Astrocyte of the spinal cord (primary cell): ENCODE measurements around the gene KIF5A.

Source experiments
- DNase-seq: peaks from one replicate; pipeline ENCODE4 v3.0.0; 2011; ENCODE audit warnings: low read depth, low spot score
- H3K4me3 ChIP-seq: 2 replicates; pipeline ENCODE4 v1.5.1; 2011; ENCODE audit warnings: low read depth, mild to moderate bottlenecking, low read length, moderate library complexity
- in situ Hi-C: cut with HindIII; loops from 2 replicates; pipeline ENCODE4 v1.10.0; 2017; ENCODE audit warnings: low sequenced_read_pairs
- TF ChIP-seq, protein P1 (sequence below): IDR thresholded peaks from 2 replicates; pipeline ENCODE4 v1.5.1; 2012; ENCODE audit warnings: low read depth, mild to moderate bottlenecking, low read length, inconsistent platforms

KIF5A gene

DNA sequence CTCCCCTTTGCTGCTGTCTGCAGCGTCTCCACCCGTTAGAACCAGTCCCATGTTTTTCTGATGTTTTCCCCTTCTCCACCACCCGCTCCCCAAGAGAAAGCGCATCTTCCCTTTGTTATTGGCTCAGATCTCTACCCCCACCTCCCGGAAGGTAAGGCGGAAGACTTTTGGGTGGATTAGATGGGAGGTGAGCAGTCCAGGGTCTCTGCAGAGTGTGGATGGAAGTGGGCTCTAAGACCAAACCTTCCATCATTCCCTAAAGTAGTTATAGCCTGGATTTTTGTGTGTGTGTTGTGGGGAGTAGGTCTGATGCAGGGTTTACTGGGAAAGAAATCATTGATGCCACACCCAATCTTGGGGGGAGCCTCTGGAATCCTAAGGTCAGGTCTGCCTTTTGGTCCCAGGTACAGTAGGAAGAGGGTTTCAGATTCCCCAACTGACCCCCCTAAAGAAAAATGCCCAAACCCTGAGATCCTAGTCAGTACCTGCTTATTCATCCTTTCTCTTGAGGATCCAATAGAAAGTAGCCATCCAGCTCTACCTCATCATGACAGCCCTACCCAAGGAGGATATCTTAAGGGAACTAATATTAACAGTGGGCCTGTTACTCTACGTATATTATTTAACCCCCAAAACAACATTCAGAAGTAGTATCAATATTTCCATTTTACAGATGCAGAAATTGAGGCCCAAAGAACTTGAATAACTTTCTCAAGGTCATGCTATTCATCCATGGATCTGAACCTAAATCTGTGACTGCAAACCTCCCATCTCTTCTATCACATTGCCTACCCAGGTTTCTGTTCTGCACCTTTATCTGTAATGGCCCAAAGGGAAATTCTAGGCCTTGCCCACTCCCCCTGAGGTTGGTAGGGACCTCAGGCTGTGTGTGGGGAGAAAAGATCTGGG lies 1.1 kb downstream of the KIF5A start:
- TF ChIP-seq, protein P1, sequence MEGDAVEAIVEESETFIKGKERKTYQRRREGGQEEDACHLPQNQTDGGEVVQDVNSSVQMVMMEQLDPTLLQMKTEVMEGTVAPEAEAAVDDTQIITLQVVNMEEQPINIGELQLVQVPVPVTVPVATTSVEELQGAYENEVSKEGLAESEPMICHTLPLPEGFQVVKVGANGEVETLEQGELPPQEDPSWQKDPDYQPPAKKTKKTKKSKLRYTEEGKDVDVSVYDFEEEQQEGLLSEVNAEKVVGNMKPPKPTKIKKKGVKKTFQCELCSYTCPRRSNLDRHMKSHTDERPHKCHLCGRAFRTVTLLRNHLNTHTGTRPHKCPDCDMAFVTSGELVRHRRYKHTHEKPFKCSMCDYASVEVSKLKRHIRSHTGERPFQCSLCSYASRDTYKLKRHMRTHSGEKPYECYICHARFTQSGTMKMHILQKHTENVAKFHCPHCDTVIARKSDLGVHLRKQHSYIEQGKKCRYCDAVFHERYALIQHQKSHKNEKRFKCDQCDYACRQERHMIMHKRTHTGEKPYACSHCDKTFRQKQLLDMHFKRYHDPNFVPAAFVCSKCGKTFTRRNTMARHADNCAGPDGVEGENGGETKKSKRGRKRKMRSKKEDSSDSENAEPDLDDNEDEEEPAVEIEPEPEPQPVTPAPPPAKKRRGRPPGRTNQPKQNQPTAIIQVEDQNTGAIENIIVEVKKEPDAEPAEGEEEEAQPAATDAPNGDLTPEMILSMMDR, result no peak
- in situ Hi-C loops, result no loop called here
- no peak for DNase-seq
- peak overlapping the region; percentile 65 for H3K4me3 ChIP-seq

DNA sequence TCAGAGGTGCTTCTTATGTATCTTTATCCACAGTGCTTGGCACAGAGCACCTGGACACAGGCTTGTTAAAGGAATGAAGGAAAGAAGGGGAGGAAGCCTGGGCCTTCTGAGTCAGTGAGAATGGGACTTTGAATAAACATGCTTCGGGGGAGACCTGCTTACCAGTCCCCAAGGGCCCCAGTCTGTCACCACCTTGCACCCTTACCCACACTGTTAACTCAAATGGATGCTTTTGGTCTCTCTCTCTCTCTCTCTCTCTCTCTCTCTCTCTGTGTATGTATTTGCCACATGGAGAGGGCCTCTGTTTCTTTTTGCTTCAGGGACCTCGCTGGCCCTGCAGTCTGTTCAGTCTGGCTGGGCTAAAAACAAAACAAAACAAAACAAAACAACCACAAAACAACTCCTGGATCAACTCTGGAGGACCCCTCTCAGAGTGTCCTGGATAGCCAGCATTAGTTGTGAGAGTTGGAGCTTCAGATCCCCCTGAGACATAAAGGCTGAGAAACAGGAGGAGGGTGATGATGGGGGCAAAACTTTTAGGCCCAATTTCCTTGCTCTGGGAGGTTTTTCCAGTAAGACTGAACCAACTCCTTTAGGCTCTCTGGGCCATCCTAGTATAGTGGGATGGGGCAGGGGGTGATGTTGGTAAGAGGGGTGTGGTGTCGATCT lies 1.9 kb downstream of the KIF5A start:
- in situ Hi-C loops, result no loop called here
- no peak for DNase-seq
- TF ChIP-seq, protein P1, result no peak
- H3K4me3 ChIP-seq, result no peak overlapping the region

DNA sequence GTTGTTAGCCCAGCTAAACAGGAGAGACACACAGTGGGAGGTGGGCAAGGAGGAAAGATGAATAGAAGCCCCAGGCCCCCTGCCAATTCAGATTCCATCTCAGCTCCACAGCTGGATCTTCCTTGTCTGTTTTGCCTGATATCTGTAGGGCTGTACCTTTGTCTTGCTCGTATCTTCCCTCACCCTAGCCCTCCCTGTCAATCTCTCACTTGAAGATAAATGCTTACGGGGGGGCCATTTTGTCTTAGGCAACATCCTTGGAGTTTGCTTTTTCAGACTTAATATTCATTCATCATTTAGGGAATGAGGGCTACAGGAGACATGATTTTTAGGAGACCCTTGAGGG lies 2.4 kb downstream of the KIF5A start:
- TF ChIP-seq, protein P1, result no peak
- no peak for DNase-seq
- no peak overlapping the region for H3K4me3 ChIP-seq
- in situ Hi-C loops, result no loop called here

DNA sequence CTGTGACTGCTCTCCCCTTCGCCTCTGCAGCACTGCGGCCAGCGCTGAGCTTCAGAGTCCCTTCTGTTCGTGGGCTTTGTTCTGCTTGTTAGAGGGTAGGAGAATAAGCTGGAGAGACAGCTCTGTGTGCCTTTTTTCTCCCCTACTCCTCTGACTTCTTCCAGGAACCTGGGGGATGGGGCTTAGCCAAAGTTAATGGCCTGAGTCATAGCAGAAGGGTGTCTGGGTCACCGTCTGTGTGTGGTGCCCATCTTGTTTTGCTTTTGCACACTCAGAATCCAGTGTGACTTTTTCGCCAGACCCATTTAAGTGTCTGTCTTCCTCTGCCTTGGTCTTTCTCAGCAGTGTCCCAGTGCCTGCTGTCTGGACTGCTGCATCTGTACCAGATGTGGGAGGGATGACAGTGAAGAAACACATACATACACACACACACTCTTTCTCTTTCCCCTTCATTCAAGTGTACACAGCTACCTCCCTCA lies 3.0 kb downstream of the KIF5A start:
- DNase-seq, result peak; percentile 46
- TF ChIP-seq, protein P1, result no peak
- no peak overlapping the region for H3K4me3 ChIP-seq
- in situ Hi-C loops, result no loop called here

DNA sequence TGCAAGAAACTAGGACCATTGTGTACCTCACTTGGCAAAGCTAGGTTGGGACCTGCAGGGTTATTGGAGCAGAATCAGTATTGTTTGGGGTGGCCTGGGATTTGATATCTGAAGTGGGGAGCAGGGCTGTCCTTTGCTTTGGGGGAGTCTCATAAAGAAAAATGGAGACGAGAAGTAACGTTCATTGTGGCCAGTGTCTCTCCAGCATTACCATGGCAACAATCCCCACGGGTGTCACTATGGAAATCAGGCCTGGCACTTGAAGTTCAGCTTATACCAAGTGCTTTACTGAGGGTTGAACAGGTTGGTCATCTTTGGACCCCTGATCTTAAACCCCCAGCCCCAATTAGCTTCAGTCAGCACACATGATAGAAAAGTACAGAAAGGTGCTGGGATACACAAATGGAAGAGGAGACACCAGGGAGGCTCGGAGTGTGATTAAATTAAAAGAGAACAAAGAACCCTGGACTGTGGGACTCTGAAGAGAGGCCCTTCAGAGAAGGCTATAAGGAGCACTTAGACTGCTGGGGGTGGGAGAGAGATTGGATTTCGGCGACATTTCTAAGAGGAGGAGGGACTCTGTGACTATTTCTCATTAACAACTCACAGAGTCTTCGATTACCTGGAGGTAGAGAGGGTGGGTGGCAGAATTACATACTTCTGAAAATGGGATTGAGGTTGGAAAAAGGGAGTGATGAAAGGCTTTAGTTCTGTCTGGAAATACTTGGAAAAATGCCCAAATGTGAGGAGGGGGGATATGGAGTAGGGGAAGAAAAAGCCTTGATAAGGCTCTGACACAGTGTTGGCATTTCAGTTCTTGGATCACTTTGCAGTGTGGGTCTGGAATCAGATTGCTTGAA lies 3.7 kb downstream of the KIF5A start:
- in situ Hi-C loops, result no loop called here
- DNase-seq, result no peak
- no peak overlapping the region for H3K4me3 ChIP-seq

More for the DNA sequence above, 3.7 kb downstream of the KIF5A start:
- TF ChIP-seq, protein P1, result no peak
